ENCODE measurements around the gene SGMS2. TPM values are rescaled to one million over a fixed set of nuclear protein-coding genes. Genes with fewer than 3 reads are reported as not detected.

SGMS2 gene
- total RNA-seq, 4 donors from 2014 or later = 278 to 487 (median 347) TPM

DNA sequence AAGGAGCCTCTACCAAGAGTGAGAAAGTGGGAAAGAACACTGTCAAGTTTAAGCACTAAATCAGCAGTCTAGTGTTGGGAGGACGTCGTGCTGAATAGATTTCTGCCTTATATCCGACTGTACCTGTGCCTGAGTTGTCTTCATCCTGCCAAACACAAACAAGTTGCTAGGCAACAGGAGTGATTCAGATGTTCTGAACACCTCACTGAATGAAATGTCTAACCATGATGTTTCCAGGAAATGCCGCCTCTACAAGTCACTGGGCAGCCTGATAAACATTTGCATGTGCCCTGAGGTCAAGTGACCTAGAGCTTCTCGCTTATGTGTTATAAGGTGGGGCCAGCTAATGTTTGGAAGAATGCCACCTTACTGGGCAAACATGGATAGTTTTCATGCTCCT lies 37.9 kb downstream of the SGMS2 start:
- WGBS = 57% methylated on average over 5 of the region's 5 CpGs
- peaks cover 43 to 59% (median 54%) of the 10 kb centered on the region in 4 donors for H3K4me1 ChIP-seq
- no peaks in the 10 kb centered on the region for H3K27me3 ChIP-seq
- DNase-seq (ENCODE audit: extremely low spot score) = no peak
- H3K9me3 ChIP-seq = no peaks in the 10 kb centered on the region
- peak overlapping the region; percentile 37 to 68 (median 50) for H3K27ac ChIP-seq (replicated peaks in 1 of 4)
- intact Hi-C loops (cut with DNase I) = no loop called here
- no peak overlapping the region for H3K4me3 ChIP-seq
- TF ChIP-seq POLR2A (IDR thresholded peaks at IDR 0.05; ENCODE audit: low read depth) (no peak), EP300 (IDR thresholded peaks at IDR 0.05) (peak; percentile 16), POLR2AphosphoS5 (IDR thresholded peaks at IDR 0.05) (peak; percentile 54 to 70)
- TF ChIP-seq, protein P1, sequence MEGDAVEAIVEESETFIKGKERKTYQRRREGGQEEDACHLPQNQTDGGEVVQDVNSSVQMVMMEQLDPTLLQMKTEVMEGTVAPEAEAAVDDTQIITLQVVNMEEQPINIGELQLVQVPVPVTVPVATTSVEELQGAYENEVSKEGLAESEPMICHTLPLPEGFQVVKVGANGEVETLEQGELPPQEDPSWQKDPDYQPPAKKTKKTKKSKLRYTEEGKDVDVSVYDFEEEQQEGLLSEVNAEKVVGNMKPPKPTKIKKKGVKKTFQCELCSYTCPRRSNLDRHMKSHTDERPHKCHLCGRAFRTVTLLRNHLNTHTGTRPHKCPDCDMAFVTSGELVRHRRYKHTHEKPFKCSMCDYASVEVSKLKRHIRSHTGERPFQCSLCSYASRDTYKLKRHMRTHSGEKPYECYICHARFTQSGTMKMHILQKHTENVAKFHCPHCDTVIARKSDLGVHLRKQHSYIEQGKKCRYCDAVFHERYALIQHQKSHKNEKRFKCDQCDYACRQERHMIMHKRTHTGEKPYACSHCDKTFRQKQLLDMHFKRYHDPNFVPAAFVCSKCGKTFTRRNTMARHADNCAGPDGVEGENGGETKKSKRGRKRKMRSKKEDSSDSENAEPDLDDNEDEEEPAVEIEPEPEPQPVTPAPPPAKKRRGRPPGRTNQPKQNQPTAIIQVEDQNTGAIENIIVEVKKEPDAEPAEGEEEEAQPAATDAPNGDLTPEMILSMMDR (IDR thresholded peaks at IDR 0.05) = no peak
- peaks cover 0 to 12% (median 4%) of the 10 kb centered on the region in 4 donors for H3K36me3 ChIP-seq

DNA sequence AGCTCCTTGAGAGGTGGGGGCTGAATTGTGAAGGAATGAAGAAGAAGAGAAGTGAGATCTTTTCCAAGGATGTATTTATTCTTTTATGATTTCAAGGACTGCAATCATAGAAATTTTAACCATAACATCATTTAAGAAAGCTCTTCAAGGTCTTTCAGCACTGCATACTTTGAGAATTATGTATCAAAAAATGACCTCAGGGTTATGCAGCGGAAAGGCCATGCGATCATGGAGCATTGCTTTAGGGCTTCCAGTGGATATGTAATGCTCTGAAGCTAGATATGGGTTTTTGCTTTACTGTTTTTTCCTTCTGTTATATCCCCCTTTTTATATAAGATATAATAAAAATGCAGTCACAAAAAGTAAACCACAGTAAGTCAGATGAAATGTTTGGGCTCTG lies 38.7 kb downstream of the SGMS2 start:
- intact Hi-C loops (cut with DNase I) = no loop called here
- 98% methylated on average over 2 of the region's 2 CpGs for WGBS
- Histone ChIP-seq H3K9me3 (no peaks in the 10 kb centered on the region), H3K4me3 (no peak overlapping the region), H3K27me3 (no peaks in the 10 kb centered on the region), H3K27ac (replicated peaks in 1 of 4) (peak overlapping the region; percentile 37 to 68 (median 50)), H3K4me1 (peaks cover 36 to 51% (median 47%) of the 10 kb centered on the region in 4 donors), H3K36me3 (peaks cover 0 to 12% (median 4%) of the 10 kb centered on the region in 4 donors)
- DNase-seq (ENCODE audit: extremely low spot score) = no peak
- TF ChIP-seq EP300 (IDR thresholded peaks at IDR 0.05) (no peak), POLR2AphosphoS5 (IDR thresholded peaks at IDR 0.05) (no peak), POLR2A (IDR thresholded peaks at IDR 0.05; ENCODE audit: low read depth) (no peak)
- TF ChIP-seq, protein P1 (IDR thresholded peaks at IDR 0.05) = no peak

DNA sequence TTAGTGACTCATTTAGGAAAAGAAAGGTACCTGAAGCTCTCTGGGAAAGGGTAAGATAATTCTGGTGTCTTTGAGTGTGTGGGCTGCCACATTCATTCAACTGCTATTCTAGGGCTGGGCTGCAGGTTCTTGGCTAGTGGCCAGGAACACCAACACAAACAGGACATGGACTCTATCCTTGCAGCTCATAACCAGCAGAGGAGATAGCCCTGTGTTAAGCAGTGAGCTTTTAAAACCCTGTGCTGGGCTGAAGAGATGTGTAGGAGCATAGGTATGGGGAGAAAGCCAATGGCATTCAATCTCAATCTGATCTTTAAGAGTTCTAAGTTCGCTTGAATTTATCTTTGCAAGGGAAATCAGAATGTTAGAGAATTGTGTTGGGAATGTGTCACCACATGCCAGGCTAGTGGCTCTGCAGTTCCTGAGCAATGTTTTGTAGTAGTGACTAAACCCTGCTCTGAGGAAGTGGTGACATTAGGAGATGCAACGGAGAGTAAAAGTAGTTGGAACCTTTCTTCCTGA lies 39.2 kb downstream of the SGMS2 start:
- peak overlapping the region in 1 of 4 donors; percentile 68 for H3K27ac ChIP-seq (replicated peaks in 1 of 4)
- DNase-seq (ENCODE audit: extremely low spot score) = no peak
- 74% methylated on average over 2 of the region's 2 CpGs for WGBS
- no peaks in the 10 kb centered on the region for H3K27me3 ChIP-seq
- intact Hi-C loops (cut with DNase I) = no loop called here
- no peaks in the 10 kb centered on the region for H3K9me3 ChIP-seq
- TF ChIP-seq POLR2A (IDR thresholded peaks at IDR 0.05; ENCODE audit: low read depth) (no peak), POLR2AphosphoS5 (IDR thresholded peaks at IDR 0.05) (peak in 1 of 2 donors; percentile 39)
- no peak overlapping the region for H3K4me3 ChIP-seq
- H3K4me1 ChIP-seq = peaks cover 31 to 46% (median 43%) of the 10 kb centered on the region in 4 donors
- peaks cover 0 to 12% (median 4%) of the 10 kb centered on the region in 4 donors for H3K36me3 ChIP-seq

DNA sequence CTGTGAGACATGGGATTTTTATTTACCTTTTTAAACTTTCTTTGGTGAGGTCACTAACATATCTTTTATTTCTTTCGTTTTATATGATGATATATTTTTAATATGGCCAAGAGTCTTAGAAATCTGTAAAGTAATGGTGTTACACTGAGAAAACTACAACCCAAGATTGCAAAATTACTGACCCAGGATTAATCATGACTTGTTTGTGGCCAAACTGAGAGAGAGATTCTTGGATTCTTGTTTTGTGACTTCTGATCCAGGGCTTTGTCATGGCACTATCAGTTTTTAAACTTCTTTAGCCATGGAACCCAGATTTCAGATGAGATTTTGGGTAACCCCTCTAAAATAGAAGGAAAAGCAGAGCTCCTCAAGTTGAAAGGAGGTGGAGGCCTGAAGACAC lies 42.0 kb downstream of the SGMS2 start:
- Histone ChIP-seq H3K9me3 (no peaks in the 10 kb centered on the region), H3K27ac (replicated peaks in 1 of 4) (no peak overlapping the region), H3K36me3 (no peaks in the 10 kb centered on the region), H3K4me1 (peaks cover 34 to 57% (median 52%) of the 10 kb centered on the region in 4 donors), H3K4me3 (no peak overlapping the region), H3K27me3 (no peaks in the 10 kb centered on the region)
- intact Hi-C loops (cut with DNase I) = no loop called here
- 90% methylated on average over 1 of the region's 1 CpG for WGBS
- no peak for DNase-seq (ENCODE audit: extremely low spot score)
- no peak for TF ChIP-seq EP300 (IDR thresholded peaks at IDR 0.05)
- TF ChIP-seq, protein P1 (IDR thresholded peaks at IDR 0.05) = no peak
- TF ChIP-seq POLR2A (IDR thresholded peaks at IDR 0.05; ENCODE audit: low read depth) = no peak
- no peak for TF ChIP-seq POLR2AphosphoS5 (IDR thresholded peaks at IDR 0.05)

DNA sequence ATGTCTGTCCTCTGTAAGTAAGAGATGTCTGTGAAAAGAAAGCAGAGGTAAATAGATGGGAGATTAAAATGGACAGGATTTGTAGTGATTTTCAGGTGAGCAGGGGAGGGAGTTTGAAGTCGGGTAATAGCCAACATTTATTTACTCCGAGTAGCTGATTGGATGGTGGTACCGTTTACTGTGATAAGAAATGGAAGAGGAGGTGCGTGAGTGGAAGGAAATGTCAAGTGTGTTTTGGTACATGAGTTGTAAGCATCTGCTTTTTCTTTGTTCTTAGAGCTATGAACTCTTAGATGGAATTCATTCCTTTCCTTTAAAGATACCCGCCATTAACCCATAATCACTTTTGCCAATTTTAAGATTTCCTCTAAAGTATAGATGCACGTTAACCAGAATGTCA lies 45.5 kb downstream of the SGMS2 start:
- Histone ChIP-seq H3K27ac (replicated peaks in 1 of 4) (no peak overlapping the region), H3K4me3 (no peak overlapping the region), H3K4me1 (peaks cover 17 to 52% (median 40%) of the 10 kb centered on the region in 4 donors), H3K27me3 (no peaks in the 10 kb centered on the region), H3K36me3 (no peaks in the 10 kb centered on the region), H3K9me3 (no peaks in the 10 kb centered on the region)
- 76% methylated on average over 6 of the region's 6 CpGs for WGBS
- no peak for TF ChIP-seq POLR2A (IDR thresholded peaks at IDR 0.05; ENCODE audit: low read depth)
- no peak for TF ChIP-seq POLR2AphosphoS5 (IDR thresholded peaks at IDR 0.05)
- TF ChIP-seq, protein P1 (IDR thresholded peaks at IDR 0.05) = no peak
- TF ChIP-seq EP300 (IDR thresholded peaks at IDR 0.05) = no peak
- no peak for DNase-seq (ENCODE audit: extremely low spot score)
- intact Hi-C loops (cut with DNase I) = no loop called here
